HL-60 (cell line): ENCODE data around the gene SCUBE1.

Experiments used
- DNase-seq, 2 experiments: peaks; one replicate each; pipeline ENCODE4 v3.0.0-alpha.2; 2010 to 2020; ENCODE audit warnings: low read depth in 1 of 2, low spot score in 1 of 2
- H3K27ac ChIP-seq: fragments of 250-450 bp; sonication (Bioruptor Pico); replicated peaks from 2 replicates; pipeline ENCODE4 v1.5.1; 2020; ENCODE audit warnings: mild to moderate bottlenecking, moderate library complexity
- H3K27me3 ChIP-seq: fragments of 250-450 bp; sonication (Bioruptor Pico); 2 replicates; pipeline ENCODE4 v1.5.1; 2021; ENCODE audit warnings: mild to moderate bottlenecking, moderate library complexity; ENCODE audit not compliant: insufficient read depth, poor library complexity, severe bottlenecking
- H3K4me3 ChIP-seq: replicated peaks from 2 replicates; pipeline ENCODE4 v1.5.1; 2011; ENCODE audit warnings: mild to moderate bottlenecking, control low read depth, low read length; ENCODE audit not compliant: insufficient read depth
- CTCF ChIP-seq: IDR thresholded peaks from one replicate; pipeline ENCODE4 v1.5.1; 2011; ENCODE audit warnings: low read length, control low read depth, inconsistent platforms; ENCODE audit not compliant: insufficient read depth
- GABPA ChIP-seq: IDR thresholded peaks from 2 replicates; pipeline ENCODE4 v1.6.1; 2012; ENCODE audit warnings: low read depth
- POLR2AphosphoS5 ChIP-seq: IDR thresholded peaks from 2 replicates; pipeline ENCODE4 v1.6.1; 2012; ENCODE audit warnings: low read depth
- REST ChIP-seq: IDR thresholded peaks from 2 replicates; pipeline ENCODE4 v1.6.1; 2012; ENCODE audit warnings: low read depth; ENCODE audit not compliant: insufficient replicate concordance
- SPI1 ChIP-seq: IDR thresholded peaks from 2 replicates; pipeline ENCODE4 v1.6.1; 2012; ENCODE audit warnings: low read depth, mild to moderate bottlenecking, borderline replicate concordance

The SCUBE1 gene

GRCh38 chr22:43191831-43192230, 151.3 kb downstream of the SCUBE1 start:
- H3K27ac ChIP-seq: no peak overlapping the region
- TF ChIP-seq CTCF (no peak), REST (no peak), POLR2AphosphoS5 (no peak), GABPA (no peak), SPI1 (no peak)
- no peak overlapping the region for H3K4me3 ChIP-seq
- no peak for DNase-seq
- H3K27me3 ChIP-seq: no peaks in the 10 kb centered on the region

- H3K27me3 ChIP-seq: no peaks in the 10 kb centered on the region
- H3K4me3 ChIP-seq: no peak overlapping the region
- TF ChIP-seq SPI1 (no peak), GABPA (no peak), POLR2AphosphoS5 (no peak), CTCF (no peak), REST (no peak)
- DNase-seq: no peak
- H3K27ac ChIP-seq: no peak overlapping the region
Measured at GRCh38 chr22:43188829-43189545, 154.2 kb downstream of the SCUBE1 start.

- Histone ChIP-seq H3K27ac (peak overlapping the region; percentile 88), H3K4me3 (peak overlapping the region; percentile 39), H3K27me3 (no peaks in the 10 kb centered on the region)
- DNase-seq: peak; percentile 88 to 96
- TF ChIP-seq REST: peak; percentile 51
- peak; percentile 66 for TF ChIP-seq CTCF
- peak; percentile 92 for TF ChIP-seq GABPA
- TF ChIP-seq SPI1: no peak
- TF ChIP-seq POLR2AphosphoS5: peak; percentile 93
Measured at GRCh38 chr22:43187171-43188099, 155.7 kb downstream of the SCUBE1 start.
